Measurements from ENCODE around the gene ITIH6.
"Not testable (repeated sequence)": the region's sequence is repeated elsewhere in the genome, so short reads cannot be mapped to it uniquely, and the experiment has no call there.

The ITIH6 gene

DNA sequence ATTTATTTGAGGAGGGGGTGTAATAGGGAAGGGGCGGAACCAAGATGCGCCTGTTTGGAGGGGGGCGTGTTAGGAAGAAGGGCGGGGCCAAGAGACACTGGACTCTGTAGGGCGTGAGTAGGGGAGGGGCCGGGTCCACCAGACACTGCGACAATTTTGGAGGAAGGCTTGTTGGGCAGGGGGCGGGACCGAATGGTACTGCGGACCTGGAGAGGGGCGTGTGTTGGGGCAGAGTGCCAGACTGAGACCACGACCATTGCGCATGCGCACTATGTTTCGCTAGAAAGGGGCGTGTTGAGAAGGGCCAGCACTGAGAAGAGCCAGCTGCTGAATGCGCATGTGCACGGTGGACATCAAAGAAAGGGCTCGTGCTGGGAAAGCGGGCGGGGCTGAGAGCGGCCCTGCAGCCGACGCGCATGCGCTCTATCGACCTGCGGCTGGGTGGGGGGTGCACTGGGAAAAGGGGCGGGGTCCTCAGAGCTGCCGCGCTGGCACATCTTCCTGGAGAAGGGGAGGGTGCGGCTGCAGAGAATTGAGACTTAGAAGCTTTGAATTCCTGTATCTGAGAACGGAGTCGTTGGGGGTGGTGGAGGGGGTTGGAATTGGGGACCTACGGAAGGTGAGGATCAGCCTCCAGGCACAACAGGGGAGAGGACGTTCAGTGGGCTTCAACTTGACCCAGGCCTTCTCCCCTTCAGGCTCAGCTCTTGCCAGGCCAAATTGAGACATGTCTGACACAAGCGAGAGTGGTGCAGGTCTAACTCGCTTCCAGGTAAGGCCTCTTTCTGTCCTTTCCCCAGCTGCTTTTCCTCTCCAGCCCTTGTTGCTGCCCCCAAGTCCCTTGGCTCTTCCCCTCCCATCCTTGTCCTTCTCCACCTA lies 10.8 kb upstream of the ITIH6 start:
- TF ChIP-seq POLR2A (IDR thresholded peaks at IDR 0.05; ENCODE audit: low read depth, low read length): no peak
- TF ChIP-seq POLR2AphosphoS5 (IDR thresholded peaks at IDR 0.05; ENCODE audit: low read depth, low read length): no peak
- peak; percentile 100 for FAIRE-seq

DNA sequence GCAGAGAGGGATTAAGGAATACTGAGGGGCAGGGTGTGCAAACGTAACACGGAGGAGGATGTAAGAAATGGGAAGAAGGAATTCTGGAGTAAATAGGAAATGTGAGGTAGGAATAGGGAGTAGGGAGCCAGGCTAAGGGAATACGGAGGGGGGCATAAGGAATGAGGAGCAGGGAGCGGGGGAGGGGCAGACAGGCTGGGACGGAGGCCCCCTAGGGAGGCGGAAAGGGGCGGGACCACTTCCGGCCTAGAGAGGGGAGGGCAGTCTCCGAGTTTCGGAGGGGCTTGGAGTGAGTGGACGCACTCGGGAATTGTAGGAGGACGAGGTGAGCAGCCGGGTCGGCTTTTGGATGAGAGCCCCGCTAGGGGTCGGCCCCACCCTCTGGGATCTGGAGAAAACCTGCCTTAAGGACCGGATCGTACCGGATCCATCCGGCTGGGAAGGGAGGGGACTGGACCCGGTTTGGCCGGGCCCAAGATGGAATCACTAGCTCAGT lies 10.1 kb upstream of the ITIH6 start:
- DNase-seq (ENCODE audit: insufficient read length, low spot score): peak; percentile 25

More for the DNA sequence above, 10.8 kb upstream of the ITIH6 start:
- peak; percentile 77 for DNase-seq (ENCODE audit: insufficient read length, low spot score)

DNA sequence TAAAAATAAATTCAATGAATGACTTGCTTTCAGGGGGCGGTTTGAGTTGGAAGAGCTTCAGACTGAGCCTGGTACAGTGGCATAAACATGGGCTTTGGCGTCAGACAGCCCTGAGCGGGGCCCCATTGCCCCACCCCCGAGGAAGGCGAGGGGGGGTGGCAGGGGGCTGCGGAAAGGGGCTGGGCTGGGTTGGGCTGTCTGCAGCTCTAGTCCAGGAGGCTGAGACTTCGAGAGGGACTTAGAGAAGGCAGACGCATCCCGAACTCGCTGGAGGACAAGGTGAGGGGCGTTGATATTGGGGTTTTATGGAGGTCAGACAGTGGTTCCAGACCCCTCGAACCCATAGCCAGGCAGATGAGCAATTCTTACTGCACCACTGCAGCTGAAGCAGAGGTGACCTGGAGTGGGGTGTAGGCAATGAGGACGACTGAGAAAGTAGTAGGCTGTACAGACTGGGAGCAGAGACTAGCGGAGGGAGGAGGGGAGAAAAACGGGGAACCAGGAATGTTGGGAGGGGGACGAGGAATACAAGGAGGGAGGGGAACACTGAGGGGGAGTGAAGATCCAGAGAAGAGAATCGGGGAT lies 9.6 kb upstream of the ITIH6 start, which contains the start of gene MAGED2:
TSS of gene MAGED2 (plus strand) at position 222 of the 585 bp plus-strand sequence. CDS start 1,587 bp downstream, outside the sequence.
- DNase-seq (ENCODE audit: insufficient read length, low spot score) (no peak), FAIRE-seq (peak; percentile 33)
- TF ChIP-seq PAX5 (IDR thresholded peaks at IDR 0.05; ENCODE audit: insufficient read depth, low read length, severe bottlenecking) (no peak), TAF1 (IDR thresholded peaks at IDR 0.05; ENCODE audit: low read depth, low read length) (no peak), POLR2A (IDR thresholded peaks at IDR 0.05; ENCODE audit: low read depth, low read length) (no peak), SPI1 (IDR thresholded peaks at IDR 0.05; ENCODE audit: low read depth, low read length) (no peak), POLR2AphosphoS5 (IDR thresholded peaks at IDR 0.05; ENCODE audit: low read depth, low read length) (no peak), POU2F2 (IDR thresholded peaks at IDR 0.05; ENCODE audit: low read depth, low read length) (no peak)

More for the DNA sequence above, 10.1 kb upstream of the ITIH6 start:
- no peak for FAIRE-seq
- TF ChIP-seq PAX5 (IDR thresholded peaks at IDR 0.05; ENCODE audit: insufficient read depth, low read length, severe bottlenecking): no peak
- TF ChIP-seq POU2F2 (IDR thresholded peaks at IDR 0.05; ENCODE audit: low read depth, low read length): no peak
- no peak for TF ChIP-seq POLR2AphosphoS5 (IDR thresholded peaks at IDR 0.05; ENCODE audit: low read depth, low read length)
- no peak for TF ChIP-seq SPI1 (IDR thresholded peaks at IDR 0.05; ENCODE audit: low read depth, low read length)
- TF ChIP-seq TAF1 (IDR thresholded peaks at IDR 0.05; ENCODE audit: low read depth, low read length): no peak
- no peak for TF ChIP-seq POLR2A (IDR thresholded peaks at IDR 0.05; ENCODE audit: low read depth, low read length)

DNA sequence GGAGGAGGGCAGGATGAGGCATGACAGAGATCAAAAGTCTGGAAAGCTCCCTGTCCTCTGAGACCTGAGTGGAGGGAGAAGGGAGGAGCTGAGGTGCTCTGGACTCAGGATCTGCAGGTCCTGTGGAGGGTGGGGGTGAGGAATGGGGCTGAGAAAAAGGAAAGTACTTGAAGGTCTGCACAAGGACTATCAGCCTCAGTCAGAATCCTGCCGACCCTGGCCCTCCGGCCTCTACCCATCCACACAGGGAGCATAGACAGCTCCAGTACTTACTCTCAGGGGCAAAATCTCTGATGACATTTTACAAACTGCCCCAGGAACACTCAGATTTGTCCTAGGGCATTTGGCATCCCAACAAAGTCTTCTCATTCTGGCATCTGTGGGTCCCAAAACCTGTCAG lies 991 bp upstream of the ITIH6 start:
- DNase-seq (ENCODE audit: insufficient read length, low spot score) (no peak), FAIRE-seq (no peak)
- TF ChIP-seq TAF1 (IDR thresholded peaks at IDR 0.05; ENCODE audit: low read depth, low read length): no peak
- no peak for TF ChIP-seq SPI1 (IDR thresholded peaks at IDR 0.05; ENCODE audit: low read depth, low read length)
- no peak for TF ChIP-seq POLR2A (IDR thresholded peaks at IDR 0.05; ENCODE audit: low read depth, low read length)
- TF ChIP-seq PAX5 (IDR thresholded peaks at IDR 0.05; ENCODE audit: insufficient read depth, low read length, severe bottlenecking): no peak
- no peak for TF ChIP-seq POU2F2 (IDR thresholded peaks at IDR 0.05; ENCODE audit: low read depth, low read length)
- no peak for TF ChIP-seq POLR2AphosphoS5 (IDR thresholded peaks at IDR 0.05; ENCODE audit: low read depth, low read length)

DNA sequence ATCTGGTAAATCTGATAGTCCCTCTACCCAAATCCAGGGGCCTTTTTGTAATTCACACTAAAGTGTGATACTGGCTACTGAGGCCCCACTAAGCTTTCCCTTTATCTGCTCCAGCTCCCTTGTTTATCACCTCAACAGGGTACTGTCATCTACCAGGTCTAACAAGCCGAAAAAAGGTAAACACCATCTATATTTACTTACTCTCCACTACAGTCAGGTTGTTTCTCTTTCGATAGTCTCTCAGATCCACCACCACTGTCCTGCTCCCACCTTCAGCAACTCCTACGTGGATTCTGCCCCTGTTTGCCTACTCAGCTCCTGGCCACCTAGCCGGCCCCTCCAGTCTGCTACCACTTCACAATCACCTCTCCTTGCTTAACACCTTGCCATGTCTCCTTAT lies 3.3 kb downstream of the ITIH6 start:
- TF ChIP-seq SPI1 (IDR thresholded peaks at IDR 0.05; ENCODE audit: low read depth, low read length) (no peak), TAF1 (IDR thresholded peaks at IDR 0.05; ENCODE audit: low read depth, low read length) (no peak), POU2F2 (IDR thresholded peaks at IDR 0.05; ENCODE audit: low read depth, low read length) (no peak), POLR2A (IDR thresholded peaks at IDR 0.05; ENCODE audit: low read depth, low read length) (no peak), POLR2AphosphoS5 (IDR thresholded peaks at IDR 0.05; ENCODE audit: low read depth, low read length) (no peak), PAX5 (IDR thresholded peaks at IDR 0.05; ENCODE audit: insufficient read depth, low read length, severe bottlenecking) (no peak)
- no peak for DNase-seq (ENCODE audit: insufficient read length, low spot score)
- no peak for FAIRE-seq

- no peak for DNase-seq (ENCODE audit: insufficient read length, low spot score)
- no peak for FAIRE-seq
- TF ChIP-seq POLR2AphosphoS5 (IDR thresholded peaks at IDR 0.05; ENCODE audit: low read depth, low read length) (no peak), POU2F2 (IDR thresholded peaks at IDR 0.05; ENCODE audit: low read depth, low read length) (no peak), POLR2A (IDR thresholded peaks at IDR 0.05; ENCODE audit: low read depth, low read length) (no peak), TAF1 (IDR thresholded peaks at IDR 0.05; ENCODE audit: low read depth, low read length) (no peak), SPI1 (IDR thresholded peaks at IDR 0.05; ENCODE audit: low read depth, low read length) (no peak)
Observed at GRCh38 chrX:54794028-54794427, 4.0 kb downstream of the ITIH6 start.

DNA sequence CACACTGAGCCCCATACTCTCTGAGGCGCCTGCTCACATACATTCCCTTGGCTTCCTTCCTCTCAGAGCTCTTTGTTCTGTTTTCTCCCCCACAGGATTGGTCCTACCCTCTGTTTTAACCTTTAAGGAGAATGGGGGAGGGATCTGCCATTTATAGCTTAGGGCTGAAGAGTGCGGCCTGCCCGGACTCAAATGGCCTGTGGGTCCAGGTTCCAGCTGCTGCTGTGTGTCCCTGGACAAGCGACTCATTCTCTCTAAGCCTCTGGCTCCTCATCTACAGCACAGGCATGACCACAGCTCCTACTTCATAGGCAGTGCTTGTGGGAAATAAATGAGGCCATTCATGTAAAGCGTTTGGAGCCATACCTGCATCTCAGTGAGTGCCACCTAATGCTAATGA lies 8.7 kb downstream of the ITIH6 start:
- not testable (repeated sequence) for DNase-seq (ENCODE audit: insufficient read length, low spot score); FAIRE-seq

DNA sequence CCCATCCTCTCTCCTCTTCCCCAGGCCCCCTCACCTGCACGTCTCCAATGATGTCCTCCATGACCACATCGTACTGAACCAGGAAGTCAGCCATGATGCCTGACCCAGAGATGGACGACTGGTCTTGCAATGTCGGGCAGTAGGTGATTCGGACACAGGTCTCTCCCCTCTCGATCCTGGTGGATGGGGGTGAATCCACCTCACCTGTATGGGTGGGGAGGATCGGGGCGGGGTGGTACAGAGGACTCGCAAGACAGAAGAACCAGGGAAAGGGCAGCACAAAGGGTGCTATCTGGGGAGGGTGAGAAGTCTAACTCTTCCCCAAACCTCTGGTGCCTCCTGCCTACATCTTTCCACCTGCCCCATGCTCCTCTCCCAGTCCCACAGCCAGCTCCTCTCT lies 9.6 kb downstream of the ITIH6 start:
- FAIRE-seq (no peak), DNase-seq (ENCODE audit: insufficient read length, low spot score) (no peak)
- no peak for TF ChIP-seq TAF1 (IDR thresholded peaks at IDR 0.05; ENCODE audit: low read depth, low read length)
- TF ChIP-seq POLR2A (IDR thresholded peaks at IDR 0.05; ENCODE audit: low read depth, low read length): no peak
- TF ChIP-seq POLR2AphosphoS5 (IDR thresholded peaks at IDR 0.05; ENCODE audit: low read depth, low read length): no peak
- no peak for TF ChIP-seq PAX5 (IDR thresholded peaks at IDR 0.05; ENCODE audit: insufficient read depth, low read length, severe bottlenecking)
- TF ChIP-seq POU2F2 (IDR thresholded peaks at IDR 0.05; ENCODE audit: low read depth, low read length): no peak
- no peak for TF ChIP-seq SPI1 (IDR thresholded peaks at IDR 0.05; ENCODE audit: low read depth, low read length)

- FAIRE-seq: peak; percentile 84
- TF ChIP-seq POLR2A (IDR thresholded peaks at IDR 0.05; ENCODE audit: low read depth, low read length) (no peak), PAX5 (IDR thresholded peaks at IDR 0.05; ENCODE audit: insufficient read depth, low read length, severe bottlenecking) (no peak), POU2F2 (IDR thresholded peaks at IDR 0.05; ENCODE audit: low read depth, low read length) (no peak), TAF1 (IDR thresholded peaks at IDR 0.05; ENCODE audit: low read depth, low read length) (no peak), SPI1 (IDR thresholded peaks at IDR 0.05; ENCODE audit: low read depth, low read length) (no peak), POLR2AphosphoS5 (IDR thresholded peaks at IDR 0.05; ENCODE audit: low read depth, low read length) (no peak)
- DNase-seq (ENCODE audit: insufficient read length, low spot score): peak; percentile 15
Observed at GRCh38 chrX:54786967-54787366, 11.1 kb downstream of the ITIH6 start.
